ENCODE data around the gene RSPRY1.
"Not testable (repeated sequence)": the region's sequence is repeated elsewhere in the genome, so short reads cannot be mapped to it uniquely, and the experiment has no call there.

RSPRY1 gene

GRCh38 chr16:57185446-57185944, 634 bp upstream of the RSPRY1 start:
- DNase-seq: peak in 34 of 51 donors; percentile 15 to 79 (median 58)

GRCh38 chr16:57186872-57187854, 1.0 kb downstream of the RSPRY1 start:
- peak in 4 of 51 donors; percentile 16 to 36 (median 26) for DNase-seq

- not testable (repeated sequence) for DNase-seq
These were observed 2.0 kb downstream of the RSPRY1 start for GRCh38 chr16:57187902-57188710.

- DNase-seq: no peak
These were observed 2.5 kb downstream of the RSPRY1 start for GRCh38 chr16:57188711-57189002.

- not testable (repeated sequence) for DNase-seq
These were observed 3.4 kb downstream of the RSPRY1 start for GRCh38 chr16:57189527-57189926.

- no peak for DNase-seq
These were observed 4.0 kb downstream of the RSPRY1 start for GRCh38 chr16:57190136-57190535.

GRCh38 chr16:57191056-57191571, 5.0 kb downstream of the RSPRY1 start:
- DNase-seq: no peak

- no peak for DNase-seq
These were observed 6.0 kb downstream of the RSPRY1 start for GRCh38 chr16:57192146-57192545.

GRCh38 chr16:57192720-57193486, 6.8 kb downstream of the RSPRY1 start:
- no peak for DNase-seq

GRCh38 chr16:57194512-57194911, 8.4 kb downstream of the RSPRY1 start:
- no peak for DNase-seq

GRCh38 chr16:57196286-57196685, 10.2 kb downstream of the RSPRY1 start:
- DNase-seq: peak in 18 of 51 donors; percentile 4 to 58 (median 20)

GRCh38 chr16:57196753-57197152, 10.6 kb downstream of the RSPRY1 start:
- DNase-seq: no peak

GRCh38 chr16:57200321-57200720, 14.2 kb downstream of the RSPRY1 start:
- not testable (repeated sequence) for DNase-seq

- DNase-seq: not testable (repeated sequence)
These were observed 14.8 kb downstream of the RSPRY1 start for GRCh38 chr16:57200926-57201325.

GRCh38 chr16:57202095-57202886, 16.2 kb downstream of the RSPRY1 start:
- DNase-seq: no peak

GRCh38 chr16:57203451-57203850, 17.3 kb downstream of the RSPRY1 start:
- DNase-seq: no peak

GRCh38 chr16:57204675-57205074, 18.5 kb downstream of the RSPRY1 start:
- DNase-seq: no peak

- DNase-seq: no peak
These were observed 22.8 kb downstream of the RSPRY1 start for GRCh38 chr16:57208926-57209325.

- no peak for DNase-seq
These were observed 23.7 kb downstream of the RSPRY1 start for GRCh38 chr16:57209780-57210179.

- DNase-seq: no peak
These were observed 27.3 kb downstream of the RSPRY1 start for GRCh38 chr16:57213462-57213861.

Data from hypothalamus (tissue), 51 donors.